ENCODE measurements around the gene HCRTR2. TPM values are rescaled to one million over a fixed set of nuclear protein-coding genes. Genes with fewer than 3 reads are reported as not detected.

Gene HCRTR2
- total and polyA plus RNA-seq, 4 experiments from 2014 or later, result not detected

DNA sequence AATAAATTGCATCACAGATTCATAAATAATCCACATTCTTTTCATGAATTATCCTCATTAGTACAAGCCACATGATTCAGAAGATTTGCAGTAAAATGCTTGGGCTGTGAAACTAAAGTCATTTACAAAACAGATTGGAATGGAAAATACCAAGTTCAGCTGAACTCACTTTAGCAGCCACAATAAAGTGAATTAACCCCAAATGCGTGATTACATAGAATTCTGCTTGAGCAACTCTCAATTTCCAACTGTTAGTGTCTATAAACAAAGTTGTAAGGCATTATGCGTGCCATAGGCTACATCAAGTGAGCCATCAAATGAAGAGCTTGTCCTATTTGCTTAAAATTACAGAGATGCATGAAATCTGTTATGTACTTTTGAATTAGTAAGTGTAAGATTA lies 92.6 kb downstream of the HCRTR2 start:
- Histone ChIP-seq H3K4me1 (ENCODE audit: insufficient read depth, low read length) (no peaks in the 10 kb centered on the region), H3K27me3 (ENCODE audit: insufficient read depth, low read length) (no peaks in the 10 kb centered on the region), H3K4me3 (ENCODE audit: low read length in 2 of 2) (no peak overlapping the region), H3K27ac (ENCODE audit: low read depth, low read length) (no peak overlapping the region), H3K9me3 (ENCODE audit: control insufficient read depth in 1 of 2, low read length in 2 of 2) (no peaks in the 10 kb centered on the region), H3K36me3 (ENCODE audit: insufficient read depth, low read length) (no peaks in the 10 kb centered on the region)
- ChIA-PET CTCF (ENCODE audit: partially characterized antibody) (no interaction called here), POLR2A (ENCODE audit: partially characterized antibody) (no interaction called here)
- Mint-ChIP-seq H3K27me3 (no peaks in the 10 kb centered on the region), H3K27ac (no peak overlapping the region), H3K4me1 (no peaks in the 10 kb centered on the region), H3K36me3 (no peaks in the 10 kb centered on the region), H3K9me3 (peaks cover 0 to 4% (median 2%) of the 10 kb centered on the region in 8 donors), H3K4me3 (no peak overlapping the region)
- intact Hi-C loops (cut with micrococcal nuclease), result no loop called here
- no peak for DNase-seq

DNA sequence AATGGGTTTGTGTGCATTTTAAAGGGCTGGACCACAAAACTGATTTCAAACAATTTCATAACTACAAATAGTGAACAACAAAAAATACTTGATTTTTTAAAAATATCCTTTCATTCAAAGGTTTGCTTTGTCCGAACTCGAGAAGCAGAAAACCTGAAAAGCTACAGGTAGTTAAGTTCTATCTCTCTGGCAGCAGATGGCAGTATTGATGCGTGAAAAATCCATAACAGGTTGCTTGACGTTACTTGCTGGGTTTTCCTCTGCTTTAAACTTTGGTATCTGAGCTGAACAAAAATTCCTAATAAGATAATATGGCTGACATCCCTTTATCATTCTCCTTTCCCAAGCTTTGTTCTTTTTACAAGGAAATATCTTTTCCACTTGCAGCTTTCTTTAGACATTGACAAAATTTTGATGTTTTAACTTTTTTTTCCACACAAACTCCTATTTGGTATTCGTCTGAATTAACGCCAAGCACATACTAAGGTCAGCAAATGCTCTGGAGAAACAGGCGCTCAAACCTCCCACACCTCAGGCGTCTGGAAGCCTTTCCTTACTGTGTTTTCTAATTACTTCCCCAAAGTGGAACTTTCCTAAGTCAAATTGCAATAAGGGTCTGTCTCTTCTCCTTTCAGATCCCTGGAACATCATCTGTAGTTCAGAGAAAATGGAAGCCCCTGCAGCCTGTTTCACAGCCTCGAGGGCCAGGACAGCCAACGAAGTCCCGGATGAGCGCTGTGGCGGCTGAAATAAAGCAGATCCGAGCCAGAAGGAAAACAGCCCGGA lies 102.6 kb downstream of the HCRTR2 start:
- no peak overlapping the region for H3K4me3 Mint-ChIP-seq
- no peaks in the 10 kb centered on the region for H3K36me3 ChIP-seq (ENCODE audit: insufficient read depth, low read length)
- H3K9me3 ChIP-seq (ENCODE audit: control insufficient read depth in 1 of 2, low read length in 2 of 2), result no peaks in the 10 kb centered on the region
- no peaks in the 10 kb centered on the region for H3K36me3 Mint-ChIP-seq
- H3K27ac ChIP-seq (ENCODE audit: low read depth, low read length), result no peak overlapping the region
- H3K4me1 Mint-ChIP-seq, result no peaks in the 10 kb centered on the region
- H3K27me3 ChIP-seq (ENCODE audit: insufficient read depth, low read length), result no peaks in the 10 kb centered on the region
- ChIA-PET POLR2A (ENCODE audit: partially characterized antibody) (no interaction called here), CTCF (ENCODE audit: partially characterized antibody) (no interaction called here)
- peaks cover 0 to 7% (median under 1%) of the 10 kb centered on the region in 8 donors for H3K9me3 Mint-ChIP-seq
- intact Hi-C loops (cut with micrococcal nuclease), result no loop called here
- no peak overlapping the region for H3K4me3 ChIP-seq (ENCODE audit: low read length in 2 of 2)
- no peak overlapping the region for H3K27ac Mint-ChIP-seq
- H3K27me3 Mint-ChIP-seq, result no peaks in the 10 kb centered on the region
- no peaks in the 10 kb centered on the region for H3K4me1 ChIP-seq (ENCODE audit: insufficient read depth, low read length)
- no peak for DNase-seq

DNA sequence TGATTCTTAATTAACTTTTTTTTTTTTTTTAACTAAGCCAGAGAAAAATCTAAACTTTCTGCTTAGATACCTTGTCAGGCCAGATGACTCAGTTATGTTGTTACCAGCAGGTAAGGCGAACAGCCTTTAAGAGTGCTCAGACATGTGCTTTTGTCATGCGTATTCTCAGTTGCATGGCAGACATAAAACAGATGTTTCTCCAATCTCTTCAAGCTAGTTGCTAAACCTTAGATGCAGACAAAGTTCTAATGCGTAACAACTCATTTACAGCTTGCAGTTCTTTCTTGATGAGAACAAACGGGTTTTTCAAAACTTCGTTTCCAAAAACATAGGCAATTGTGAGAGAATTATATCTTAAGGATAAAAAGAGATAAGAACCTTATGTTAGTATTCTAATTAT lies 103.3 kb downstream of the HCRTR2 start:
- H3K27ac ChIP-seq (ENCODE audit: low read depth, low read length), result no peak overlapping the region
- intact Hi-C loops (cut with micrococcal nuclease), result no loop called here
- POLR2A ChIA-PET (ENCODE audit: partially characterized antibody), result no interaction called here

DNA sequence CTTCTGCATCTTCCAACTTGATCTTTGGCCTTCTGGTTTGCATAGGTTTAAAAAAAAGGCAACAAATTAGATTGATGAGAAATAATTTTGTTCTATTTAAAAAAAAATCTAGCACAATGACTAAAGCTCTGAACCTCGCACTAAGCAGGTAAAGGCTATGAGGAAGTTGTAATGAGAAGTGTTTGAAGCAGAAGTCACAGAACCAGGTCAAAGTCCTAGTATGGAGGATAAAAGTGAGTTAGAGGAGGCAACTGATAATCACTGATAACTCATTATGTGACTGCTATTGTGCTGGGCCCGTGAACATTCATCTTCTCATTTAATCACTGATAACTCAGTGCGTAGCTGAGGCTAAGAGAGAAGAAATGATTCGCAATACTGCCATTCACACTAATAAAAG lies 106.9 kb downstream of the HCRTR2 start:
- Mint-ChIP-seq H3K36me3 (no peaks in the 10 kb centered on the region), H3K27ac (no peak overlapping the region), H3K27me3 (no peaks in the 10 kb centered on the region), H3K4me1 (no peaks in the 10 kb centered on the region), H3K4me3 (no peak overlapping the region), H3K9me3 (peaks cover 0 to 5% (median under 1%) of the 10 kb centered on the region in 8 donors)
- intact Hi-C loops (cut with micrococcal nuclease), result no loop called here
- Histone ChIP-seq H3K27ac (ENCODE audit: low read depth, low read length) (no peak overlapping the region), H3K4me3 (ENCODE audit: low read length in 2 of 2) (no peak overlapping the region), H3K4me1 (ENCODE audit: insufficient read depth, low read length) (no peaks in the 10 kb centered on the region), H3K9me3 (ENCODE audit: control insufficient read depth in 1 of 2, low read length in 2 of 2) (no peaks in the 10 kb centered on the region), H3K36me3 (ENCODE audit: insufficient read depth, low read length) (no peaks in the 10 kb centered on the region), H3K27me3 (ENCODE audit: insufficient read depth, low read length) (no peaks in the 10 kb centered on the region)
- DNase-seq, result no peak
- POLR2A ChIA-PET (ENCODE audit: partially characterized antibody), result no interaction called here
- CTCF ChIA-PET (ENCODE audit: partially characterized antibody), result no interaction called here

More for the DNA sequence above, 103.3 kb downstream of the HCRTR2 start:
- Mint-ChIP-seq H3K27me3 (no peaks in the 10 kb centered on the region), H3K27ac (no peak overlapping the region), H3K4me1 (no peaks in the 10 kb centered on the region), H3K9me3 (peaks cover 0 to 7% (median under 1%) of the 10 kb centered on the region in 8 donors), H3K4me3 (no peak overlapping the region), H3K36me3 (no peaks in the 10 kb centered on the region)
- H3K27me3 ChIP-seq (ENCODE audit: insufficient read depth, low read length), result no peaks in the 10 kb centered on the region
- H3K4me3 ChIP-seq (ENCODE audit: low read length in 2 of 2), result no peak overlapping the region
- H3K36me3 ChIP-seq (ENCODE audit: insufficient read depth, low read length), result no peaks in the 10 kb centered on the region
- CTCF ChIA-PET (ENCODE audit: partially characterized antibody), result no interaction called here
- no peak for DNase-seq
- no peaks in the 10 kb centered on the region for H3K4me1 ChIP-seq (ENCODE audit: insufficient read depth, low read length)
- H3K9me3 ChIP-seq (ENCODE audit: control insufficient read depth in 1 of 2, low read length in 2 of 2), result no peaks in the 10 kb centered on the region

DNA sequence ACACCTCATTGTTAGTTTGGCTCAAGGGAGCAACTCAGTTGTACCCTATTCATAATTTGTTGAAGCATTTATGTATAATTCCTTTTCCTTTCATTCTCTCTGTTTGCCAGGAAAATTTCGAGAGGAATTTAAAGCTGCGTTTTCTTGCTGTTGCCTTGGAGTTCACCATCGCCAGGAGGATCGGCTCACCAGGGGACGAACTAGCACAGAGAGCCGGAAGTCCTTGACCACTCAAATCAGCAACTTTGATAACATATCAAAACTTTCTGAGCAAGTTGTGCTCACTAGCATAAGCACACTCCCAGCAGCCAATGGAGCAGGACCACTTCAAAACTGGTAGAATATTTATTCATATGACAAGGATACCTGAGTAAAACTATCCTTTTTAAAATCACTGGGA lies 107.8 kb downstream of the HCRTR2 start:
- intact Hi-C loops (cut with micrococcal nuclease), result no loop called here
- no peaks in the 10 kb centered on the region for H3K27me3 Mint-ChIP-seq
- Histone ChIP-seq H3K27me3 (ENCODE audit: insufficient read depth, low read length) (no peaks in the 10 kb centered on the region), H3K4me3 (ENCODE audit: low read length in 2 of 2) (no peak overlapping the region), H3K36me3 (ENCODE audit: insufficient read depth, low read length) (no peaks in the 10 kb centered on the region), H3K9me3 (ENCODE audit: control insufficient read depth in 1 of 2, low read length in 2 of 2) (no peaks in the 10 kb centered on the region), H3K27ac (ENCODE audit: low read depth, low read length) (no peak overlapping the region), H3K4me1 (ENCODE audit: insufficient read depth, low read length) (no peaks in the 10 kb centered on the region)
- H3K4me1 Mint-ChIP-seq, result no peaks in the 10 kb centered on the region
- no peak overlapping the region for H3K4me3 Mint-ChIP-seq
- ChIA-PET CTCF (ENCODE audit: partially characterized antibody) (no interaction called here), POLR2A (ENCODE audit: partially characterized antibody) (no interaction called here)
- no peak for DNase-seq
- H3K27ac Mint-ChIP-seq, result peak overlapping the region in 1 of 7 donors; percentile 53
- no peaks in the 10 kb centered on the region for H3K36me3 Mint-ChIP-seq
- peaks cover 0 to 6% (median under 1%) of the 10 kb centered on the region in 8 donors for H3K9me3 Mint-ChIP-seq

DNA sequence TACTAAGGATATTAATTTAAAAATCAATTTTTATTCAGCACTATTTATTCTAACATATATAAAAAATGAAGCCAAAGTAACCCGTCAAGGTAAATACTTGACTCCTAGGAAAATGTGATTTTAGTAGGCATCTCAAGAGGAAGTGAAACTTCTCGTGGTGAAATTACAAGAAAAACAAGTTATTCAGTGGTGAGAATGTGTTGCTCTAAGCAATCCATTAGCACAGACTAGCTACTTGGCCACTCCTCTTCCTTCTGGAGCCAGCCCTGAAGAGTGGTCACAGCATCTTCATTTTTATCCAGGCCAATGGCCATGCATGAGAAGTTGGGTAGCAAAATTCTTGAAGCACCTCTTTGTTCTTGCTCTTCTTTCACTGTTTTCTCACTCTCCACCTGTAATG lies 112.5 kb downstream of the HCRTR2 start:
- no peaks in the 10 kb centered on the region for H3K27me3 ChIP-seq (ENCODE audit: insufficient read depth, low read length)
- DNase-seq, result no peak
- Mint-ChIP-seq H3K27me3 (no peaks in the 10 kb centered on the region), H3K36me3 (no peaks in the 10 kb centered on the region), H3K9me3 (peaks cover 0 to 9% (median 3%) of the 10 kb centered on the region in 8 donors), H3K4me1 (no peaks in the 10 kb centered on the region), H3K4me3 (no peak overlapping the region), H3K27ac (no peak overlapping the region)
- intact Hi-C loops (cut with micrococcal nuclease), result no loop called here
- CTCF ChIA-PET (ENCODE audit: partially characterized antibody), result no interaction called here
- no peak overlapping the region for H3K4me3 ChIP-seq (ENCODE audit: low read length in 2 of 2)
- no peaks in the 10 kb centered on the region for H3K36me3 ChIP-seq (ENCODE audit: insufficient read depth, low read length)
- H3K4me1 ChIP-seq (ENCODE audit: insufficient read depth, low read length), result no peaks in the 10 kb centered on the region
- POLR2A ChIA-PET (ENCODE audit: partially characterized antibody), result no interaction called here
- H3K9me3 ChIP-seq (ENCODE audit: control insufficient read depth in 1 of 2, low read length in 2 of 2), result no peaks in the 10 kb centered on the region
- no peak overlapping the region for H3K27ac ChIP-seq (ENCODE audit: low read depth, low read length)

DNA sequence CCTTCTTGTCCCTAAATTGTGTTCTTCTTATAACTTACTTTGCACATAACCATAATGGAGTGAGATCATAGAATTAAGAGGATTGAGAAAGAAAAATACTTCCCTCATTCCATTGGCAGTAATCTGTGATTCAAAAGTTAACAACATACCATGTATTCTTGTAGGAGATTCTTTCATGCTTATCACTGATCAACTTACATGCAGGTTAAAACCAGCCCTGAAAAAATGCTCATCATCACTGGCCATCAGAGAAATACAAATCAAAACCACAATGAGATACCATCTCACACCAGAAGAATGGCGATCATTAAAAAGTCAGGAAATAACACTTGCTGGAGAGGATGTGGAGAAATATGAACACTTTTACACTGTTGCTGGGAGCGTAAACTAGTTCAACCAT lies 116.4 kb downstream of the HCRTR2 start:
- Mint-ChIP-seq H3K4me1 (no peaks in the 10 kb centered on the region), H3K4me3 (no peak overlapping the region), H3K27me3 (no peaks in the 10 kb centered on the region), H3K27ac (no peak overlapping the region), H3K36me3 (no peaks in the 10 kb centered on the region), H3K9me3 (peaks cover 0 to 14% (median 6%) of the 10 kb centered on the region in 8 donors)
- intact Hi-C loops (cut with micrococcal nuclease), result no loop called here
- H3K27me3 ChIP-seq (ENCODE audit: insufficient read depth, low read length), result no peaks in the 10 kb centered on the region
- no peaks in the 10 kb centered on the region for H3K9me3 ChIP-seq (ENCODE audit: control insufficient read depth in 1 of 2, low read length in 2 of 2)
- no peaks in the 10 kb centered on the region for H3K4me1 ChIP-seq (ENCODE audit: insufficient read depth, low read length)
- H3K36me3 ChIP-seq (ENCODE audit: insufficient read depth, low read length), result no peaks in the 10 kb centered on the region
- DNase-seq, result no peak
- no peak overlapping the region for H3K4me3 ChIP-seq (ENCODE audit: low read length in 2 of 2)
- no peak overlapping the region for H3K27ac ChIP-seq (ENCODE audit: low read depth, low read length)
- ChIA-PET CTCF (ENCODE audit: partially characterized antibody) (no interaction called here), POLR2A (ENCODE audit: partially characterized antibody) (no interaction called here)
